SKM-1 (cell line): ENCODE data around the gene TEKTIP1.

Source experiments
- DNase-seq: peaks from one replicate; lab custom pipeline; 2025; ENCODE audit not compliant: unreplicated experiment; lab: John Stamatoyannopoulos, UW

Gene TEKTIP1

DNA sequence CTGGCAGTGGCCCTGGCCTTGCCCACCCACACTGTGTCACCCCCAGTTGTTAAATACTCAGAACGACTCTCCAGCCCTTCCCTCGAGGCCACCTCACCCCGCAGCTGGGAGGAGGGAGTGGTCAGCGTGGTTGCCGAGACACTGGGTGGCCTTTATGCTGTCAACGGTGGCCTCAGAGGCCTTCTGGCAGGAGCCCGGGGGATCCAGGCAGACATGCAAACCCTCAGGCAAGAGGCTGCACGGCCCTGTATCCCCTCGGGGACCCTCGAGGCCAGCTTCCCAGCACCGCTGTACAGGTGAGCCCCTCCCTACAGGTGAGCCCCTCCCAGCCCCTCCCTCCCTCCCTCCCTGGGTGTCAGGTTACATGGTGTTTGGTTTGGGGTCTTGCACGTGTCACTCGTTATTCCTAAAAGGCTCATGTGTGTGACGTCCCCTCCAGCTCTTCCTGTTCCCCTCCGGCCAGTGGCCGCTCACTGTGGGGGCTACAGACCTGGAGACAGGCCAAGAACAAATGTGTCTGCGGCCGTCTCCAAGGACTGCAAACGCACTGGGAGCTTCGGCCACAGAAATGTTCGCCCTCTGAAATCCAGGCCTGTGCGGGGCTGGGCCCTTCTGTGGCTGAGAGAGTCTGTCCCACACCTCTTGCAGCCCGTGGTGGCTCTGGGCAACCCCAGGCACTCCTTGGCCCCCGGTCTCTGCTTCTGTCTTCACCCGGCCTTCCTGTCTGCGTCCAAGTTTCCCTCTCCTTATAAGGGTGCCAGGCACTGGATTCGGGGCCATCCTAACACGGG lies at the start of gene TEKTIP1:
TSS of gene TEKTIP1 (plus strand) at position 210 of the 791 bp plus-strand sequence. CDS start at position 214, 4 bp downstream.
- DNase-seq, result no peak

DNA sequence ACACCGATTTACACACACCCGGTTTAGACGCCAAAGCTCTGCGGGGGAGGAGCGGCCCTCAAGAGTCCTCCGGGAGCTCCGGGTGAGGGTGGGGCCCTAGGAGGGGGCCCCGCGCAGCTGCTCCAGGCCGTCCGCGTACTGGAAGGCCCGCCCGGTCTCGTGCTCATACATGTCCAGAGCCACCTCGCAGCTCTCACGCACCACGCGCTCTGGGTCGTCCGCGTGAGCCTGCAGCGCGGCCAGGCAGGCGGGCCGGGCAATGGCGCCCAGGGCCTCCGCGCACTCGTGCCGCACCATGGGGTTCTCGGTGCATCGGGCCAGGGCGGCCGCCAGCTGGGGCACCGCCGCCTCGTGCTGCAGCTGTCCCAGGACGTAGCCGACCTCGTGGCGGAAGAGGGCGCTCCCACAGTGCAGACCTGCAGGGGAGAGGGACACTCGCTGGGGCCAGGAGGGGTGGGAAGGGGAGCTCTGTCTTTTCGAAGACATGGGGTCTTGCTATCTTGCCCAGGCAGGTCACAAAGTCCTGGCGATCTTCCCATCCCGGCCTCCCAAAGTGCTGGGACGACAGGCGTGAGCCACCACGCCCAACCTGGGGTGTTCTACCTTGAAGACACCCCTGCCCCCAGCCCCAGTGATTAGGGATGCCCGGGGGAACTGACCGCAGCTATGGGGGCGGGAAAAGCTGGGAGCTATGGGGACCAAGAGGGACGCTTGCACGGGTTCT lies 47.4 kb upstream of the TEKTIP1 start:
- DNase-seq, result no peak

DNA sequence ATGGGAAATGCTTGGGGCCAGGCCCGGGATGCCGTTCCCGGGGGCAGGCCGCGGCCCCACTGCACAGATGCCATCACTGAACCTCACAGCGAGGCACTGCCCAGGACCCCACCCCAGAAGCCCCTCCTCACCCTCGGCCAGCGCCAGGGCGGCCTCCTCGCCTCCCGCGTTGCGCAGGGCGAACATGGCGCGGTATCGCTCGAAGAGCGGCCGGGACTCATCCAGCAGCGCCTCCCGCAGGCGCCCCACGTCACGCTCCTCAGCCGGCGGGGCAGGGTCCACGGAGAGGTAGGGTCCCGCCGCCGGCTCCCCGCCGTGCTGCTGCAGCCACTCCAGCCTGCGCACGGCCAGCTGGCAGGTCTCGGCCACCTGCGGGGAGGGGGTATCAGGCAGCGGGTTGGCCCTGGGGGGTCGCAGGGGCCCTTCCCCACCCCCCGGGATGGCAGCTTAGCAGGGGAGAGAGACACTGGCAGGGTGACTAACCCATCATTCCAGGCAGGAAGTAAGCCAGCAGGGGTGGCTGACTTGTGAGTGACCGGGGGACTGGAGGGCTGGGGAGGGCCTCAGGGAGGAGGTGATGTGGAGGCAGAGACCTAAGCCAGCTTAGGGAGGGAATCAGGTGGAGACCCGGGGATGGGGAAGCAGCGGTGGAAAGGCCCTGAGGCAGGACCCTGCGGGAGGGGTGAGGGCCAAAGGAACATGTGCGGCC lies 46.7 kb upstream of the TEKTIP1 start:
- no peak for DNase-seq

DNA sequence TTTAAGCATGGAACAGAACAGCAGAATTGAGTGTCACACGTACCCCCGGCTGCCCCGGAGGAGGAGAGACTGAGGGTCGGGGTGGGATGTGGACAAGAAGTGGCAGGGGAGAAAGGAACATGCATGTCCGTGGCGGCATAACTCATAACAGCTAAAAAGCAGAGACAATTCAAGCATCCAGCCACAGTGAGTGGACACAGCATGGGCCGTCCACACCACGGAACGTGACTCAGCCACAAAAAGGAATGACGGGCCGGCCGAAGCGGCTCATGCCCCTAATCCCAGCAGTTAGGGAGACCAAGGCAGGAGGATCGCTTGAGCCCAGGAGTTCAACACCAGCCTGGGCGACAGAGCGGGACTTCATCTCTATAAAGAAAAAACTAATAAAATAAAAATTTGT lies 46.1 kb upstream of the TEKTIP1 start:
- no peak for DNase-seq

DNA sequence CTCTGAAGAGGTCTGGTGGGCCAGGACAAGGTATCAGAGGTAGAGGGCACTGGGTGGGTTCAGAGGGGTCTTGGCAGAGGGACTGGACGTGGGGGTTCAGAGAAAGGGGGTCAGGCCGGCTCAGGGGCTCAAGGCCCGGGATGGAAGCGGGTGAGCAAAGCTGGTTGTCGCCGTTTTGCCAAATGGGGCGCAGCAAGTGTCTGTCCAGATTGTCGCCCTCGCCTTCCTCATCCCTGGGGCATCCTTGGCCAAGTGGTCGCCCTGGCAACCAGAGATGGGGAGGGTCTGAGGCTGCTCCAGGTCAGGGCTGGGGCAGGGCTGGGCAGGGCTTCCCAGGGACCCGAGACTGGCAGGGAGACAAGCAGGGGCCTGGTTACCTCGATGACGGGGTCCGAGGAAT lies 45.3 kb upstream of the TEKTIP1 start:
- DNase-seq, result no peak

DNA sequence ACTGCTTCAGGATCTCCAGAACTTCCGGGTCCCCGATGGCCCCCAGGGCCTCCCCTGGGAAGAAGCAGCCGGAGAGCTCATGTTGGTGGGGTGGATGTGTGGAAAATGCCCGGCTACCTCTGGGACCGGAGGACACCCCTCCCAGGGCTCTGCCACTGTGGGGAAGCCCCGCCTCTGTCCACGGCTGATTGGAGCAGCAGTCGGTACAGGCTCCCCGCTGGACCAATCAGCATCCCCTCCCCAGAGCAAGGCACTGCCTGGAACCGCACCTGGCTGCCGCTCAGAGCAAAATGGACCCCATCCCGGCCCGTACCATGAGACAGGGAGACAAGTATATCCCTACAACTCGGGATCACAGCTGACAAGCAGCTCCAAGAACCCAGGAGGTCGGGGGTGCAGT lies 44.9 kb upstream of the TEKTIP1 start:
- no peak for DNase-seq

DNA sequence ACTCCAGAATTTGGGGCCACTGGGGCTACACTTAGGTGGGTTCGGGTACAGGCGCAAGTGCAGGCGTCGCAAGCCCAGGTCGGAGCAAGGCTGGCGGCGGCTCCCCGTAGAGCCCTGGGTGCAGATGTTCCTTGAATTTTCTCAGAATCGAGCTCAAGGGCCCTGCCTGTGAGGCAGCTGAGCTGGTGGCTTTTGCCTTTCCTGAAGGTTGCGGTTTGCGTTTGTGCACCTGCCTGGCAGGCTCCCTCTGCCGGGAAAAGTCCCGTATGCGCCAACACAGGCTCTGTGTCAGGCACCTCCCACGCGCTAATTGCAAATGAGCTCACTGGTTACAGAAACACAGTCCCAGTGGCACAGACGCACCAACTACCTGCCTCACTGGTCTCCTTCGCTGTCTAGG lies 44.4 kb upstream of the TEKTIP1 start:
- no peak for DNase-seq

DNA sequence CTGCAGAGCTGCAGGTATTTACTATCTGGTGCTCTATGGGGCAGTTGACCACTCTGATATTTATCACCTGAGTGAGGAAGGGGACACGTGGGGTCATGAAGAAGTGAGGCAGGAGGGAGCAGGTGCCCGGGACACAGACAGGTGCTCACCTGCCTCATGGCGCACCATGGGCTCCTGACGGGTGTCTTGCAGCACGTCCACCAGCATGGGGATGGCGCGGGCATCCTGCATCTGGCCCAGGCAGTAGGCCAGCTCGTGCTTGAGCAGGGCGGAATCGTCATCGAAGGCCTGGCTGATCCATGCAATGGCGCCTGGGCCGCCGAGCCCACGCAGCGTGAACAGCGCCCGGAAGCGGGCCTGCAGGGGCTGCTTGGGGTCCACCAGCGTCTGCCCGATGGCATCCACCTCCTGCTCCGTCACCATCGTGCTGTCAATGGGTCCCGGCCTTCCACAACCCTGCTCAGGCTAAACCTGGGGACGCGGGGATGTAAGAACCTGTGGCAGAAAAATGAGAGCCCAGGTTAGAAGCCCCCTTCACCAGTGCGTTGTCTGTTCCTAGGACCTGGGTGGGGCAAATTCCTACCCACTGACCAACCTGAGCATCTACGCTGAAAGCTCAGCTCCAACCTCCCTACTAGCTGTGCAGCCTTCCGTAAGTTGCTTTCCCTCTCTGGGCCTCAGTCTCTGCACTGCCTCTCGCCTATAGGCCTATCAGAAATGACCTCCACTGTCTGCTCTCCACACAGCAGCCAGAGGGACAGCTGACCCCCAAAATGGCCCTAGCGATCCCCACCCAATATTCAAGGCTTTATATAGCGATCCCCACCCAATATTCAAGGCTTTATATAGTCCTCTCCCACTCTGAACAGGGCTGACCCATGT lies 42.3 kb upstream of the TEKTIP1 start:
- DNase-seq, result no peak

DNA sequence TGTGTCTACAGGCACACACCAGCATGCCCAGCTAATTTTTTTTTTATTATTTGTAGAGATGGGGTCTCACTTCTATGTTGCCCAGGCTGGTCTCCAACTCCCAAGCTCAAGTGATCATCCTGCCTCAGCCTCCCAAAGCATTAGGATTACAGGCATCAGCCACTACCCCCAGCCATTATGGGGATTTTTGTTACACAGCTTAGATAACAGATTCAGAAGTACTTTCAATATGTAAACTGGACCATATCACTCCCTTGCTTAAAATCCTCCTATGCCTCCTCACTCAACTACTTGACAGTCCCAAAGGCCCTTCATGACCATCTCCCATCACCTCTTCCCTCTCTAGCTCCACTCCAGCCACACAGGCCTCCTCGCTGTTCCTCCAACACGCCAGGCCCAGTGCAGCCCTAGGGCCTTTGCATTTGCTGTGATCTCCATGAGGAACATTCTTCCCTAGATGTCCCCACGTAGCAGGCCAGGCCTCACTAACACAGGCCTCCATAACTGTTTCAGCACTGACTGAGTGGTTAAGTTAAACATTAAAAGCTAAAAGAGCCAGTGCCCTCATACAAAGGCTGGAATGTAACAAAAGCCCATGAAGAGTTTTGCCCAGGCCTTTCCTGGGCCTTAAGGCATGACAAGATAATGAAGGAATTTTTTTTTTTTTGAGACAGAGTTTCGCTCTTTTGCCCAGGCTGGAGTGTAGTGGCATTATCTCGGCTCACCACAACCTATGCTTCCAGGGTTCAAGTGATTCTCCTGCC lies 41.0 kb upstream of the TEKTIP1 start:
- DNase-seq, result no peak

DNA sequence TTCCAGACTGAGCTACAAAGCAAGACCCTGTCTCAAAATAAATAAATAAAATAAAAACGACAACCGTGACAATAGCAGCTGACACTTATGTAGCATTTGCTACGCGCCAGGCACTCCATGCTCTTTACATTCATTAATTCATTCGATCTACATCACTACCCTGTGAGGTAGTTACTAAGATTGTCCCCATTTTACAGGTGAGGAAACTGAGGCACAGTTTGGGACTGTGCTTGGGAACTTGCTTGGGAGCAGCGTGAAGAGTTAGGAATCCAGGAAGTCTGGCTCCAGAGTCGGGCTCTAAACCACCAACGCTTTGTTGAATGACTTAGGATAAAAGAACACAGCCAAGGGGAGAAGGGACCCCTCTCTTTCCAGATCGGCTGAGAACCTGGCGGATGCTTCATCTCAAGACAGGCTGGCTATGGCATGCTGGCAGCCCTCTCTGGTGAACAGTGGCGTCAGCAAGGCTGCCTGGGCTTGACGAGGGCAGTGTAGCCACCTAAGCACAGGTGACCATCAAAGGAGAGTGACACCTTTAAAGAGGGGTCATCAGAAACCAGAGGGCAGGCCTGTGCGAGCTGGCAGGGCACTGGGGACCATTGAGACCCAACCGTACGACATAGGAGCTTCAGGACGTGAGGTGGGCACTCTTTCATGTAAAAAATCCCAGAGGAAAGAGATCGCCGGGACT lies 39.1 kb upstream of the TEKTIP1 start:
- DNase-seq, result no peak

DNA sequence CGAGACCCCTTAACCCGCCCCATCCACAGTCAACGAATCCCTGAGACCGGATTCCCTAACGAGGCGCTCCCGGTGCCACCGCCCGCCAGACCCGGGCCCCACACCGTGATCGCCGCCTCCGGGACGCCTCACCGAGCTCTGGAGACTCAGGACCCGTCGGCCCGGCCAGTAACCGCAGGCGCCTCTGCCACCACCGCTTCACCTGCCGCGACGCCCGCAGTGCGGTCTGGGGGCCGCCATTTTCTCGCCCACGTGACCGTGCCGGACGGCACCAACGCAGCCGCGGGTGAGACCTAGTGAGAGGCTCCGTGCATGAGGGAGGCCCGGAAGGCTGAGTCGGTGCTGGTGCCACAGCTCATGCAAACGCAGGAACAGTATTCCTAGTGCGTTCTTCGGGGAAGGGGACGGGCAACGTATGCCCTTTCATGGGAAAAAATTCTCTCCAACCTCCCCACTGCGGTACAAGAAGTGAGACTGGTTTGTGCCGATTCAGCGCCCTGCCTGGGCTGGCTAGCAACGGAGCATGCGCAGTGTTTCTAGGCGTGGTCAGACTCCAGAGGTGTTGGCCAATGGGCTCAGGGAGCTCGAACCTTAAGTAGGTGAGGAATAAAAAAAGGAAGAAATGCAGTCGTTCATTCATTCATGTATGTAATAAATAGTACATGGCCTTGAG lies 38.4 kb upstream of the TEKTIP1 start, which contains the start of gene DOHH:
TSS of gene DOHH (minus strand) at position 246 of the 673 bp plus-strand sequence. CDS start 3,860 bp downstream, outside the sequence.
- DNase-seq, result peak; percentile 96

DNA sequence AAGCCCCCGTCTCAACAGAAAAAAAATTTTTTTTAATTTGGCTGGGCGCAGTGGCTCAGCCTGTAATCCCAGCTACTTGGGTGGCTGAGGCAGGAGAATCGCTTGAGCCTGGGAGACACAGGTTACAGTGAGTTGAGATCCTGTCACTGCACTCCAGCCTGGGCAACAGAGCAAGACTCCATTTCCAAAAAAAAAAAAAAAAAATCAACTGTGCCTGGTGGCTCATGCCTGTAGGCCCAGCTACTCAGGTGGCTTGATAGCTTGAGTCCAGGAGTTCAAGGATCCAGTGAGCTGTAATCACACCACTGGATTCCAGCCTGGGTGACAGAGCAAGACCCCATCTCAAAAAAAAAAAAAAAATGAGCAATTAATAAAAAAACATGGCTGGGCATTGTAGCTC lies 37.2 kb upstream of the TEKTIP1 start:
- no peak for DNase-seq

DNA sequence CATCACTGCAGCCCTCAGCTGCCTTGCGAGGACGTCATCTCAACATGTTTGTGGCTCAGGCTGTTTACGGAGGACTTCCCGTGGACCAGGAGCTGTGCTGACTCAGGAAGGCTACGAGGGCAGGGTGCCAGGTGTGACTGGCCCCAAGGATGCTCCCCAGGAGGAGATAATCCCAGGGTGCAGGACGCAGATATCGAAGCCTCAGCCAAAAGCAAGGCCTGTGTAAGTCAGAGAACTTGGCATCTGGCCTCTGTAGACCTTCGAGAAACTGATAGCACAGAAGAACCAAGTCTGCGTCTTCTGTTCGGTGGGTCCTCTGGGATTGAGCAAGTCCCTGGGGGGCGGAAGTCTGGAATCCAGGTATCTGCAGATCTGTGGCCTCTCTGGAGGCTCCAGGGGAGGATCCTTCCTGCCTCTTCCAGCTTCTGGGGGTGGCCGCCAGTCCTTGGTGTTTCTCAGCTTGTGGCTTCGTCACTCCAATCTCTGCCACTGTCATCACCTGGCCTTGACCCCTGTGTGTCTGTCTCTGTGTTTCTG lies 35.9 kb upstream of the TEKTIP1 start:
- no peak for DNase-seq

DNA sequence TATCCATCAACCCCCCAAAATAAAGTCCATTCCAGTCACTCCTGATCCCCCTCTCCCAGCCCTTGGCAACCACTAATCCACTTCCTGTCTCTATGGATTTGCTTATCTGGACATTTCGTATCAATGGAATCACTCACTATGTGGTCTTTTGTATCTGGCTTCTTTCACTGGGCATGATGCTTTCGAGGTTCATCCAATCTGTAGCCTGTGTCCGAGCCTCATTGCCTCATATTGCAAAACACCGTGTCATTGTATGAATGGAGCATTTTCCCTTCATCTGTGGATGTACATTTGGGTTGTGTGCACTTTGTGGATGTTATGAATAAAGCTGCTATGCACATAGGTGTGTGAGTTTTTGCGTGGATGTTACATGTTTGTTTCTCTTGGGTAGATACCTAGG lies 34.2 kb upstream of the TEKTIP1 start:
- no peak for DNase-seq

DNA sequence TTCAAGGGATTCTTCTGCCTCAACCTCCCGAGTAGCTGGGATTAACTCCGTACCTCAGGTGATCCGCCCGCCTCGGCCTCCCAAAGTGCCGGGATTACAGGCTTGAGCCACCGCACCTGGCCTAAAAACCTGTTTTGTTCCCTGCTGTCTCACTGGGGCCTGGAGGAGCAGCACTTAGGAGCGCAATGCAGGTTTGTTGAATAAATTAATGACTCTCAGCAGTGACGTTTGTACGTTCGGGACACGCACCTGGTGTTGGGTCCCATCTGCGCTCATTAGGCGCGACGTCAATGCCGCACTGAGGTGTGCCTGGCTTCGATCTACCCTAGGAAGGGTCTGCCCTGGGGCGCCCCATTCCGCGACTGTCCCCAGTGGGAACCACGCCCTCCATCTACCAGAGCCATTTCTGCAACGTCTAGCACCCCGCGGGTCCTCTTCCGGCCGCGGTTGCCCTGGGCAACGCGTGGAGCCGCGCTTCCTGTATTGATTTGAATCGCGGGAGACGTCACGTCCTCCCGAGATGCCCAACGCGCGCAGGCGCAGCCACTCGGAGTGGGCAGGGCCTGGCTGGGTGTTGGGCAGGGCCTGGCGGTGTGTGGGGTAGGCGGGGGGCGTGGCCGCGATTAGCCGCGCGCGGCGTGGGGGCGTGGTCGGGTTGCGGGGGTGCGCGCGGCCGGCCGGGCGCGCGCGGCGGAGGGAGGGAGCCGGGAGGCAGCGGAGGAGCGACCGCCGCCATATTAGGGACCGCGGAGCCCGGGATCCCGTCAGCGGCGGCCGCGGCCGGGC lies 33.2 kb upstream of the TEKTIP1 start, which contains the start of gene FZR1:
TSS of gene FZR1 (plus strand) at position 714 of the 786 bp plus-strand sequence. CDS start 16,679 bp downstream, outside the sequence.
- DNase-seq, result peak; percentile 94

DNA sequence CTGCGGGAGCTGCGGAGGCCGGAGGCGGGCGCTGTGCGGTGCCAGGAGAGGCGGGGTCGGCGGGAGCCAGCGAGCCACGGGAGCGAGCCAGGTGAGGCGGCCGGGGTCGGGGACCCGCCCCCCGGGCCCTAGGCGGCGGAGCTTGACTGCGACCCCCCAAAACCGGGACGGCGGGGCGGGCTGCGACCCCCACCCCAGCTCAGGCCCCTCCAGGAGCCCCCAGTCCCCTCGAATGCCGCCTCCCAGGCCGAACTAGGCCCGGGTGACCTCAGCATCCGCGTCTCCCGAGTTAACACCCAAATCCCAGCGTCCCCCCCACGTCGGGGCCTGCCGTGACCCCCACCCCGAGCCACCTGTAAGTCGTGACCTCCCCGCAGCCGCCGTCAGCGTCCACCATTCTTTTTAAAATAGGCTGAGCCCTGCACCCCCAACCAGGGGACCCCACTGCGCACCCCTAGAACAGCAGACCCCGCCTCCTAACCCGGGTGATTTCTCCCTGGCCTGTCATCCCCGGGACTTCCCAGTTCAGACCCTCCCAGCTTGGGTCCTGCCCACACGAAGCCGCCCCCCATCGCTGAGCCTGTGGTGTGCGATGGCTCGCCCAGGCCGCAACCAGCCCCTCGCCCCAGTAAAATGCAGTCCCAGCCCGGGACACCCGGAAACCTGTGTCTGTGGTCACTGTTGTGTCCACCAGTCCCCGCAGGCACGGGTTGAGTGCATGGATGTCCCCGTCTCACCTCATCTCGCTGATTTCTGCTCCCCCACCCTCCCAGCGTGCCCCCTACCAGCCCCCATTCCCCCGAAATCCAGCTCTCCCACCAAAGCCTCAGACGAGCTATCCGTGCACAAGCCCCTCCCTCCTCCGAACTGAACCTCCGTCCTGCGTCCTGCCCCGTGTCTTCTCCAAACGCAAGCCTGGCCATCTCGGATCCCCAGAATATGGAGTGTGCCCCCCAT lies 32.3 kb upstream of the TEKTIP1 start:
- no peak for DNase-seq
